ENCODE measurements around the gene TMEM191C.

TMEM191C gene

DNA sequence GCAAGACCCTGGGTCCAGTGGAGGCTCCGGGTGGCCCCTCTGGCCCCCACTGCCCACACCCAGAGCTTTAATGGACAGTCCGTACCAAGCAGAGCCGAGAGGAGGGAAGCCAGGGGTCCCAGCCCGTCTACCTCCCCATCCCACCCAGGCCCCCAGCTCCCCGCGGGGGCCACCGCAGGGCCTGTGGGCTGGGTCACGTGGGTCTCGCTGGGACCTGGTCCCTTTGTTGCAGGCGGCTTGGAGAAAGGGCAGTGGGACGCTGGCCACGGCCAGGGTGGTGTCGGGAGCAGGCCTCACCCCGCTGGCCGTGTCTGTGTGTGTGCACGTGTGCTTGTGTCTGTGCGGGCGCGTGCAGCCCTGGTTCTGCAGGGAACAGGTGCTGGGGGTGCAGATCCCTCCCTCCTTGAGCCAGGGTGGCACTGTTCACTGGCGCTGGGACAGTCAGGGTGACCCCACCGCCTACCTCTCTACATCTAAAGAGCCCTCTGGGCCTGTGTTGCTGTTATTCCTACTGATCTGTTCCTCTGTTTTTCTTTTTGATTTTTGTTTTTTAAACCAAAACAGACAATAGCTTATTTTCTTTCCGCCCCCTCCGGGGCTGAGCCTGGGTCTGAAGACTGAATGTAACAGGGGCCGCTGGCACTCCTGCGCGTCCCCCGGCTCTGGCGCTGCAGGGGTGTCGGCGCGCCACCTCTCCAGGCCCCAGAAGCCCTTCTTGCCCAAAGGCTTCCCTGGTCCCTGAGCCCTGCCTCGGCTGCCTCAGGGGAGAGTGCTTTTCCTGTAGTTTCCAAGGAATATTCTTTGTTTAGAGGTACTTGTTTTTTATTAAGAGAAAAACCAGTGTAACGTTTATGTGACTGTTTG, 20.1 kb upstream of the TMEM191C start:
- DNase-seq (ENCODE audit: extremely low read depth, low read depth), result no peak
- TF ChIP-seq, protein P1, sequence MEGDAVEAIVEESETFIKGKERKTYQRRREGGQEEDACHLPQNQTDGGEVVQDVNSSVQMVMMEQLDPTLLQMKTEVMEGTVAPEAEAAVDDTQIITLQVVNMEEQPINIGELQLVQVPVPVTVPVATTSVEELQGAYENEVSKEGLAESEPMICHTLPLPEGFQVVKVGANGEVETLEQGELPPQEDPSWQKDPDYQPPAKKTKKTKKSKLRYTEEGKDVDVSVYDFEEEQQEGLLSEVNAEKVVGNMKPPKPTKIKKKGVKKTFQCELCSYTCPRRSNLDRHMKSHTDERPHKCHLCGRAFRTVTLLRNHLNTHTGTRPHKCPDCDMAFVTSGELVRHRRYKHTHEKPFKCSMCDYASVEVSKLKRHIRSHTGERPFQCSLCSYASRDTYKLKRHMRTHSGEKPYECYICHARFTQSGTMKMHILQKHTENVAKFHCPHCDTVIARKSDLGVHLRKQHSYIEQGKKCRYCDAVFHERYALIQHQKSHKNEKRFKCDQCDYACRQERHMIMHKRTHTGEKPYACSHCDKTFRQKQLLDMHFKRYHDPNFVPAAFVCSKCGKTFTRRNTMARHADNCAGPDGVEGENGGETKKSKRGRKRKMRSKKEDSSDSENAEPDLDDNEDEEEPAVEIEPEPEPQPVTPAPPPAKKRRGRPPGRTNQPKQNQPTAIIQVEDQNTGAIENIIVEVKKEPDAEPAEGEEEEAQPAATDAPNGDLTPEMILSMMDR (IDR thresholded peaks at IDR 0.05; ENCODE audit: low read depth, low read length, missing control alignments), result no peak
- no peak overlapping the region for H3K4me3 ChIP-seq (replicated peaks; ENCODE audit: low read depth, low read length)

DNA sequence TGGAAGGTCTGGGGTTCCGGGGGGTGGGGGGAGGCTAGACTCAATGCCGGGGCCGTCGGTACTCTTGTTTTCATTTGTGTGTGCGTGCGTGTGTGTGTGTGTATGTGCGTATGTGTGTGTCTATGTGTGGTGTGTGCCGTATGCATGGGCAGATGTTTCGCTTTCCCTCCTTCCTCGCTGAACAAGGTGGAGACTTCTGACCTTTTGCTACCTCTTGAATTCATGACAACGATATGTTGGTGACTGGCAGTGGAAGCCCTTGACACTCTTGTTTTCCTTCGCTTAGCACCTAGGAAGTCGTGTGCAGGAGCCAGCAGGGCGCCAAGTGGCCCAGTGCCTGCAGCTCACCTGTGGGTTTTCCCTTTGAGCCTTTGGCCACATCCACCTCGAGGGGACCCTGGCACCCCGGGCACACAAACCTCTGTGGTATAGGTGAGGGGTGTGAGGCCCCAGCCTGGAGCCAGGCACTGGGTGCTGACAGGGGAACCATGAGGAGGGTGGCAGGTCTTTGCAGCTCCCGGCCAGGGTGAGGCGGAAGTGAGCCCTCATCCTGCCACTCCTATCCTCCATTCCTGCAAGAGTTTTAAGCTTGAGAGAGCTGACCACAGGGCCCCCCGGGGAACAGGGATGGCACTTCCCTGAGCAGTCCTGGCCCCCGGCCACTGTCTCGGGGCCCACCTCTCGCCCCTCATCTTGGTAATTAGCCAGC, 19.3 kb upstream of the TMEM191C start:
- TF ChIP-seq, protein P1 (IDR thresholded peaks at IDR 0.05; ENCODE audit: low read depth, low read length, missing control alignments), result peak; percentile 30
- no peak for DNase-seq (ENCODE audit: extremely low read depth, low read depth)

DNA sequence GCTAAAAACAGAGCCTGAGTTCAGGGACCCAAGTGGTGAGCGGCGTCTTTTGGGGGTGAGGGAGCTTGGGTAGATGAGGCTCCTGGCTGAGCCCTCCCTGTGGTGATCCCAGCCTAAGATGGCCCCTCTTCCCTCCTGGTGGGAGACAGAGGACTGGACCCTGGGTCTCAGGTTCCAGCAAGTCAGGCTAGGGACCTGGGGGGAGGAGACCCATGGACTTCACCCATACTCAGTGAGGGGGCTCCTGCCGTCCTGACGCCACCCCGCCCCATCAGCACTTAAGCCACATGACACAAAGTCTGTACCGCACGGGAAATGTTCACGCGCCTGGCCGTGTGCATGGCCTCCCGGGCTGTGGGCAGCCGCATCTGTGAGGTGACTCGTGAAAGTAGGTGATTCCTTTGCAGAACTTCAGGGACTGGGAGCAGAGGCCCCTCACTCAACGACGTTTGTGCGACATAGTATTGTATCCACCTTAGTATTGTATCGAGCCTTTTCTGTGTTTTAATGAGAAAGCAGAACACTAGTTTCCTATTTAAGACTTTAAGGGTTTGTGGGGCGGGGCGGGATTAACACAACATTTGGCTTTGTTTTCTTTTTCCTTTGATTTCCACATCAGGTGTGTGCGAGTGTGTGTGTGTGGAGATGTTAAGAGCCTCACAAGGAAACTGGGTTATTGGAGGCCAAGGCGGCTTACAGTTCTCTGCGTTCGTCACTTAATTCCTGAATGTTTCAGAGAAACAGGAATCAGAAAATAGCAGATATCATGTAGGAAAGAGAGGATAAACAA, 18.4 kb upstream of the TMEM191C start:
- DNase-seq (ENCODE audit: extremely low read depth, low read depth), result no peak
- TF ChIP-seq, protein P1 (IDR thresholded peaks at IDR 0.05; ENCODE audit: low read depth, low read length, missing control alignments), result no peak

More for the DNA sequence above, 19.3 kb upstream of the TMEM191C start:
- no peak overlapping the region for H3K4me3 ChIP-seq (replicated peaks; ENCODE audit: low read depth, low read length)

DNA sequence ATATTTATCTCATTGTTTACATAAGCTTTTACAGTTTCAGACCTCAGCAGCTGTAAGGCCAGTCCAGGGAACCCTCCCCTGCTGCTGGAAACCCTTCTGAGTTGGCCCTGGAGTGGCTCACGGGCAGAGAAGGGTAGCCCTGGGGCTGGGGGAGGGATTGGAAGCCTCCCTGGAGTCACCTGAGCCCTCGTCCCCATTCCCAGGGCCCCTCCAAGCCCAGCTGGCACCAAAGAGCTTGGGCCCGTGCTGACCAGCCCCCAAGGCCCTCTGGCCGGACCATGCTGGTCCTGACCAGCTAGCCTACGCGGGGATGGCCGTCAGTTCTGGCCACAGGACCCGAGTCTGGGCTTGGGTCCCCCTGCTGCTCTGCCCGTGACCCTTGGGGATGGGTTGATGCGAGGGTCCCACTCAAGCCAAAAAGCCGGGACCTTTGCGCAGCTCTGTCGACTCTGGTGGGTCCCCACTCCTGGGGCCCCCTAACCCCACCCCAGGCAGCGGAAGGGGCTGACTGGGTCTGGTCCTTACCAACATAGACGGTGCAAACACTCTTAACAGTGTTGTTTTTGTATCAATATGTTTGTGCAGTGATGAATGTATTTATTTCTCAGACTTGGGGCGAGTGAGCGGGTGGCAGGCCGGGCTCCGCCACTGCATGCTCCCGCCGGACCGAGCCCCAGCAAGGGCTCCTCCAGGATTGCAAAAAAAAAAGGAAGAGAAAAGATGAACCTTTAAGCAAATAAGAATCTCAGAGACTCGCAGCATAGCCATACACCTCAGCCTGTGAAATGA, 17.5 kb upstream of the TMEM191C start:
- H3K4me3 ChIP-seq (replicated peaks; ENCODE audit: low read depth, low read length), result no peak overlapping the region
- no peak for DNase-seq (ENCODE audit: extremely low read depth, low read depth)
- TF ChIP-seq, protein P1 (IDR thresholded peaks at IDR 0.05; ENCODE audit: low read depth, low read length, missing control alignments), result no peak

More for the DNA sequence above, 18.4 kb upstream of the TMEM191C start:
- no peak overlapping the region for H3K4me3 ChIP-seq (replicated peaks; ENCODE audit: low read depth, low read length)

DNA sequence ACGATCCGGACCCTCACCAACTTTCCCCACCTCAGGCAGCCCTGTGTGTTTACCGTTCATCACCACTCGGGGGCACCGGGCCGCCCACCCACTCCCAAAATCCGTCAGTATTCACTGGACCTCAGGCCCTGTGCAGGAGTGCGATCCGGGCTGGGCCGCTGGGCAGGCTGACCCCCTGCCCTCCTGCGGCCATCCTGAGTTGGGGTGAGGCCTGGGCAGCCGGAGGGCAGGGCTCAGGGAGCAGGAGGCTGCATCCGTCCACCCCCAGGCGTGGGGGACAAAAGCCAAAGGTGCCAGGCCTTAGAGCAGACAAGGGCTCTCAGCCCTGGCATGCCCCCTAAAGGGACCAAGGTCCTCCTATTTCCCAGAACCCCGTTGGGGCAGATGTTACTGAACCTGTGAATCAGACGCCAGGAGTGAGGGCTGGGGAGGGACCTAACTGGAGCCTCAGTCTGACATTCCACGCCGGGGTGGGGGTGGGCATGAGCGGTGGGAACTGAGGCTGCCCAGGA, 16.8 kb upstream of the TMEM191C start:
- TF ChIP-seq, protein P1 (IDR thresholded peaks at IDR 0.05; ENCODE audit: low read depth, low read length, missing control alignments), result no peak
- no peak overlapping the region for H3K4me3 ChIP-seq (replicated peaks; ENCODE audit: low read depth, low read length)
- no peak for DNase-seq (ENCODE audit: extremely low read depth, low read depth)
